ENCODE results near the gene SKOR1.

SKOR1 gene

GRCh38 chr15:67833710-67834511 is 8.6 kb downstream of the SKOR1 start:
- DNase-seq, result no peak

- no peak for DNase-seq
These were observed 9.4 kb downstream of the SKOR1 start for GRCh38 chr15:67834581-67835296.

DNA sequence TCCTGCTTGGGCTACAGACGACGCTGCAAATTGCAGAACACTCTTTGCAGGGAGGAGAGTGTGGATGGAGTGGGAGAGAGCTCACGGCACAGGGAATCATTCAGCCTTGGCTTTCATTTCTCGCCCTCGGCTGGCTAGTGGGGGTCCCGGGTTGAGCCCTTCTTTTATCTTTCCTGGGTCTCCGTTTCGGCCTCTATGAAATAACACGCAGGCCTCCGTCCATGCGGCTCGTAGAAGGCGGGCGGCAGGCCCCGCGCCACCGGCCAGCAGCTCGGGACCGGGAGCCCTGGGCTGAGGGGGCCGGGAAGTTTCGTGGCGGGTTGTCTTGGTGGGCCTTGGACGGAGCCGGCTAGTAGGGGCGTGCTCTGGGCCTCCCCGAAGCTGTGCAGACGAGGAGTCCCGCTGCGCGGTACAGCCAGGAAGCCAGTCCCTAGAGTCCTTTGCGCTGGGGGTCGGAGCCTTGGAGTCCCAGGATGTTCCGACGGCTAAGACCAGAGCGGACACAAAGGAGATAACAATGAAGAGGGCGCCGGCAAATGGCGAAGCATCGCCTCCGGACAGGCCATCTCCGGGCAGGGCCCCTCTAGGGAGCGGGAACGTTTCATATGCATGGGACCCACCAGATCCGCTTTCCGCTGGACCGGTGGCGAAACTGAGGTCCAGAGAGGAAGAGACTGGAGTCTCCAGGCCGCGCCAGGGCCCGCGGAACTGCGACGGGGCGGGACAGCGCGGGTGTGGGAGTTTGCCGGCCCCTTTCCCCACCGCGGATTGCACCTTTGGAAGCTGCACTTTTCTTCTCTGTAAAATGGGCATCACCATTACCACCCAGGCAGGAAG is 10.2 kb downstream of the SKOR1 start:
- no peak for DNase-seq

DNA sequence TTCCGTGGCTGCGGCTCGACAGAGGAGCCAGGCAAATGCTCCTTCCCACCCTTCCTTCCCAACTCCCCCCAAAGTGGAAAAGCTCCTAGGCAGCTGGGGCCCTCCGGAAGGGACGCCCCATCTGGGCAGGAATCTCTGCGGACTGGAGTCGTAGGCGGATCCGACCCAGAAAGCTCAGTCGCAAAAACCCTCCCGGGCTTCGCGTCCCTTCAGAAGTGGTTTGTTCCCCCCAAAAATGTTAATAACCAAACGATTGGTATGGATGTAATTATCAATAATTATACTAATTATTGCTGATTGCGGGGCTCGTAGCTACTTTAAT is 10.8 kb downstream of the SKOR1 start:
- DNase-seq, result no peak

GRCh38 chr15:67836477-67836876 is 11.2 kb downstream of the SKOR1 start:
- DNase-seq, result no peak

DNA sequence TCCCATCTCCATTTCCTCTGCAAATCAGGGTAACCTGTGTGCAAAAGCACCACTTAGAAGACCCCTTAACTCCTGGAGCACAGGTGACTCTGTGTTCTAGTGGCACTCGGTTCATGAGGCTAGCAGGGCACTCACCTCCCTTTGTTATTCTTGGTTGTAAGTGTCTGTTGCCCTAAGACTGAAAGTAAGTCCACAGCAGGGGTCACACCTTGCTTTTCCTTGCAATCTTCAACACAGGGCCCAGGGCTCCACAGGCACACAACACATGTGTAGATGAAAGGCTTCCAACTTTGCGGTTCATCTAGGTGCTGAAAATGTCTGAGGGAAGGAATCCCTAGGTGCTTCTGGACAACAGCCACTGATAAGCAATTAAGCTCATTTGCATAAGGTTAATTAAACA is 11.6 kb downstream of the SKOR1 start:
- DNase-seq, result no peak

DNA sequence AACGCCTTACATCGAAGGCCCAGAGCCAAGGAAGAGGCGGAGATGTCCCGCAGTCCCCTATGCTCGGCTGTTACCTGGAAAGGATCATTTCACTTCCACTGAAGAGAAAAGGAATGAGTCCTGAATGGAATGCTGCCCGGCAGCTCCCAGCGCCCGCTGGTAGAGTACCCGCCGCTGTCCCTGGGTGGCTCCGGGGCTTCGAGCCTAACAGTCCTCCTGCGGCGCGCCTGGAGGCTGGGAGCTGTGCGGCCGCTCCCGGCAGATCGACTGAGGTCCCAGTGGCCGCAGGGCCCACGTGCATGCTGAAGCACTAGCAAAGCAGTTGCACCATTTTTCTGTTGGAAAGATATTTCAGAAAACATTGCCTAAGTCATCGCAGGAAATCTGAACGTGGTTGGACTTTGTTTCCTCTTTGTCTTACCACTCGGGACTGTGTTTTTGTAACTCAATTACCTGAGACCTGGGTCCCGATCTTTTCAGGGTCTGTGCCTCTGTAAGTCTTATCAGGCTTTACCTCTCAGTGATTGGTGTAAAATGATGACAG is 13.6 kb downstream of the SKOR1 start:
- DNase-seq, result no peak

DNA sequence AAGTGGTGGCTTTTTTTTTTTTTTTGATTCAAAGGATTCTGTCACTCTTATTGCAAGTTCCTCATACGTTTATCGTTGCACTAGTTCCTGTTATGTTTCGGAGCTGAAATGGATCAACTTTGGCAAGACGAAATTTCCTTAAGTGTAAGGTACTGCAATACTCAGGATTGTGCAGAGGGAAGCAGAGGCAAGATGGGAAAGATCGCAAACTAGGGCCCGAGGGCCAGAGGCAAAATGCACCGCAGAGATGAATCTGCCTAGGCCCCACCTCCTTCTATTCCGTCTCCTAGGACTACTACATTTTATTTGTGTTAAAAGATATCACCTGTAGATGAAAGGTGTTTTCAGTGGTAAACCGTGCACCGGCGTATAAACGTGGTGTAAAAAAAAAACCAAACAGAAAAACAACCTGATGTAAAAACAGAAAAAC is 14.2 kb downstream of the SKOR1 start:
- DNase-seq, result peak in 1 of 2 experiments; percentile 72

DNA sequence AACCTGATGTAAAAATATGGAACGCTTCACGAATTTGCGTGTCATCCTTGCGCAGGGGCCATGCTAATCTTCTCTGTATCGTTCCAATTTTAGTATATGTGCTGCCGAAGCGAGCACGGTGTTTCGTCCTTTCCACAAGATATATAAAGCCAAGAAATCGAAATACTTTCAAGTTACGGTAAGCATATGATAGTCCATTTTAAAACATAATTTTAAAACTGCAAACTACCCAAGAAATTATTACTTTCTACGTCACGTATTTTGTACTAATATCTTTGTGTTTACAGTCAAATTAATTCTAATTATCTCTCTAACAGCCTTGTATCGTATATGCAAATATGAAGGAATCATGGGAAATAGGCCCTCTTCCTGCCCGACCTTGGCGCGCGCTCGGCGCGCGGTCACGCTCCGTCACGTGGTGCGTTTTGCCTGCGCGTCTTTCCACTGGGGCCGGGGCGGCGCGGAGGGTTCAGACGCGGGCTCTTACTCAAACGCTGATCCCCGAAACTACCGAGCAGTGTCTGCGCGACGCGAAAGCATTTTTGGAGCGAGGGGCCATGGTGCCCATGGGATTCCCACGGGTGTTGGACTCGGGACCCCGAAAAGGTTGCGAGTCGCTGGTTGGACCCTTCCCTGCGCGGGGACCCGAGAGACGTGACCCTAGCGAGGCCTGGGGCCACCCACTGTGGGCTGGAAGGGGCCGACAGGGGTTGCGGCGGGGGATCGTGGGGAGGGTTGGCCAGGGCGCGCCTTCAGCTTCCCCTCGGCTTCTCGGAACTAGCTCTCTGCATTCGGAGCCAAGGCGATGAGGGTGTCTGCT is 14.8 kb downstream of the SKOR1 start, which contains the start of gene RNU6-1:
TSS of gene RNU6-1 (minus strand) at position 117 of the 820 bp plus-strand sequence.
- DNase-seq, result peak; percentile 80 to 81

GRCh38 chr15:67840749-67841512 is 15.6 kb downstream of the SKOR1 start:
- DNase-seq, result no peak

- DNase-seq, result no peak
These were observed 16.1 kb downstream of the SKOR1 start for GRCh38 chr15:67841513-67841762.

DNA sequence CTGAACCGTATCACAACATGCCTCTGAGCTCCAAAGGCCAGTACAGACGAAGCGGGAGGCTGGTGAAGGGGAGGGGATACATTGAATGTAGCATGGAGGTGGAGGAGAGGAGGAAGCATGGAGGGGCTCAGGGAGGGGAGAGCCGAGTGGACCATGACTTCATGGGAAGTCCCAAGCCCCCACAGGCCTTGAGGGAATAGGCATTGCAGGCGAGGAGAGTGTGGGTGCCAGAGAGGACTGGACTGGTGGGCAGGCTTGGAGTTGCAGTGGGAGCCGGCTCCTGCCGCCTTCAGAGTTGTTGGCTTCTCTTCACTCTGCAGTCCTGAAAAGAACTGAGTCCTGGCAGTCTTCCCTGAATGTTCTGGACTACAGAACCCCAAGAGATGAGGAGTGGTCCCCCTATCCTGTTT is 17.8 kb downstream of the SKOR1 start:
- no peak for DNase-seq

DNA sequence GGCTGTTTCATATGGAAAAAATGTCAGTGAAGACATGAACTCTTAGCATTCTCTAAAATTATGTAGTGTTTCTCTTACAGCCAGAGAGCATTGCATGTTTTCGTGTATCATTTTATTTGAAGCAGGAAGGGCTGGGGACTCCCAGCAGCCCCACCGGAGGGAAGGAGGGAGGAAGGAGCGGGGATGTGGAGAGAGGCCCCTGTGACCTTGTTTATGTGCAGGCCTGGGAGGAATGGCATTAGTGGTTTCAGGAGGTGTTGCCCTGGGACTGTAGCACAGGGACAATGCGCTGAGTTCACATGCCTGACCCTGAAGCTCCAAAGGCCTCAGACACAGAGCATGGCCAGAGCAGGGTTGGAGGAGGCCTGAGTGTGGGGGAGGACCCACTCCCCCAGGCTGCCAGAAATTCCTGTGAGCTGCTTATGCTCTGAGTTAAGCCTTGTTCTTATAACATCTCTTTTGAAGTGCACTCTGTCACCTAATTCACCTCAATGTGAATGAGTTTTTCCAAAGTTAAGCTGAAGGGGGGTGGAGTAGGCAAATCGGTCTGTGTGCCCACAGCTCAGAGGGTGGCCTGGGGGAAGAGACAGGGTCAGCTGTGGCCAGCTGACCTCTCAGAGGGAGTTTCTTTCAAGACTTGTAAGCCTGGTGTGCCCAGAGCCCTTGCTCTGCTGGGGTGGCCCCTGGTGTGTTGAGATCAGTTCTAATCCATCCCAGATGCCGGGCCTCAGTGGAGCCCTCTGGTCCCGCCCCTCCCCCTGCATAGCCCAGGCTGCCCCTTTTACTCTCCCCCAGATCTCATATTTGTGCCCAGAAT is 18.5 kb downstream of the SKOR1 start:
- DNase-seq, result no peak

GRCh38 chr15:67845974-67846373 is 20.7 kb downstream of the SKOR1 start:
- DNase-seq, result no peak

DNA sequence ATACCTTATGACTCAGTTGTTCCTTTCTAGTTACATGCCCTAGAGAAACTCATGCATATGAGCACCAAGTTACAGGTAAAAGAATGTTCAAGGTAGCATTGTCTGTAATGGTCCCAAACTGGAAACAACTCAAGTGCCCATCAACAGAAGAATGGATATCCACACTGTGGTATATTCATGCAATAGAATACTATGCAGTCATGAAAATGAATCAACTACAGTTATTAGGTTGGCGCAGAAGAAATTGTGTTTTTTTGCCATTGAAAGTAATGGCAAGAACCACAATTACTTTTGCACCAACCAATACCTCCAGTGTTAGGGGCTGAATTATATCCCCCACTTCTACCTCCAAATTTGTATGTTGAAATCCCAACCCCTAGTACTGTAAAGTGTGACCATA is 24.2 kb downstream of the SKOR1 start:
- no peak for DNase-seq

DNA sequence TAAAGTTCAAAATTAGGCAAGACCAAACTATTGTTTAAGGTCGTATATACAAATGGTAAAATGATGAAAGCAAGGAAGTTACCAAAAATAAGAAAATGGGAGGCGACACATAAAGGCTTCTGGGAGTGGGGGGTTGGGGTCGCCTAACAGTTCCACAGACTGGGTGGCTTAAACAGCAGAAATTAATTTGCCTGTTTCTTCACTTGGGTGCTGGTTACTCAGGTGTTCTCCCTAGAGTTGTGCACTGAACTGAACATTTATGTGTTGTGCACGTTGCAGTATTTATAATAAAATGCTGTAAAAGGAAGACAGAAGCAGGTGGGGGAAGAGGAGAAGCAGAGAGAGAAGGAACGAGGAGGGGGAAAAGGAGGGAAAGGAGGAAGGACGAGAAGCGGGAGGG is 25.0 kb downstream of the SKOR1 start:
- DNase-seq, result no peak

DNA sequence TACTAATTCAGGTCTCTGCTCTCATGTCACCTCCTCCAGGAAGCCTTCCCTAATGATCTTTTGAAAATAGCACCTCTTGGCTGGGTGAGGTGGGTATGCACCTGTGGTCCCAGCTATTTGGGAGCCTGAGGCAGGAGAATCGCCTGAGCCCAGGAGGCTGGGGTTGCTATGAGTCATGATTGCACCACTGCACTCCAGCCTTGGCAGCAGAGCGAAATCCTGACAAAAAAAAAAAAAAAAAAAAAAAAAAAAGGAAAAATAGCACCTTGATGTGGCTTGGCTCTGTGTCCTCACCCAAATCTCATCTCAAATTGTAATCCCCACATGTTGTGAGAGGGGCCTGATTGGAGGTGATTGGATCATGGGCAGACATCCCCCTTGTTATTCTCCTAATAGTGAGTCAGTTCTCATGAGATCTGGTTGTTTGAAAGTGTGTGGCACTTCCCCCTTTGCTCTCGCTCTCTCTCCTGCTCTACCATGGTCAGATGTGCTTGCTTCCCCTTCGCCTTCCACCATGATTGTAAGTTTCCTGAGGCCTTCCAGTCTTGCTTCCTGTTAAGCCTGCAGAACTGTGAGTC is 25.8 kb downstream of the SKOR1 start:
- DNase-seq, result no peak

DNA sequence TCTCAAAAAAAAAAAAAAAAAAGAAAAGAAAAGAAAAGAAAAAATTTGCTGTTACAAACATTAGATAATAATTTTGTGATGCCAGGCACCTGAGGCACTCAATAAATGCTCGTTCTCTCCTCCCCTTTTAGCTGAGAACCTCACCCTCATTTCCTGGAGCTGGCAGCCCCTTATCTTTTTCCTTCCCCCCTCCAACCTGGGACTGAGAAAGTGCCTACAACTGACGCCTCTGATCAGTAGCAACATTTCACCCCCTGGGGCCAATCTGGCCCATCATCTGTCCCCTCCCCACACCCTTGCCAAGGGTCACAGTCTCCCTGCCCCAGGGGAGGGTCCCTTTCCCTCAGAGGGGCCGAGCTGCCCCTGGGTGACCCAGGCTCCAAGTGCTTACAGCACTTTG is 27.1 kb downstream of the SKOR1 start:
- DNase-seq, result no peak

- no peak for DNase-seq
These were observed 28.1 kb downstream of the SKOR1 start for GRCh38 chr15:67853454-67853853.

DNA sequence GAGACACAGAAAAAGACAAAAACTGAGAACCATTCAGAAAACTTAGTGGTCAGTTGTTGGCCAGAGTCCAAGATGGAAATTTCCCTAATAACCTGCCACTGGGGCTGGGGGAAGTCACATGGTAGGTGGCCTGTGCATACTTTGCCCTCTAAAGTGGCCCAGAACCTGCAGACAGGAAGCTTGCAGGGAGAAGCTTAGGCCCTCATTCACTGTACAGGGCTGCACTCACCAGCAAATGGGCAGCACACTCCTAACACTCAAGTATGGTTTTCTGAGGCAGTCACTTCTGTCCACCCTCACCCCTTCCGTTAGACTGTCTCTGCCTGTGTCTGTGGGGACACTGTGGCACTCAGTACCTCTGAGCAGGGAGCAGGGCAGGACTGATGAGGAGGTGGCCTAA is 29.0 kb downstream of the SKOR1 start:
- DNase-seq, result no peak

DNA sequence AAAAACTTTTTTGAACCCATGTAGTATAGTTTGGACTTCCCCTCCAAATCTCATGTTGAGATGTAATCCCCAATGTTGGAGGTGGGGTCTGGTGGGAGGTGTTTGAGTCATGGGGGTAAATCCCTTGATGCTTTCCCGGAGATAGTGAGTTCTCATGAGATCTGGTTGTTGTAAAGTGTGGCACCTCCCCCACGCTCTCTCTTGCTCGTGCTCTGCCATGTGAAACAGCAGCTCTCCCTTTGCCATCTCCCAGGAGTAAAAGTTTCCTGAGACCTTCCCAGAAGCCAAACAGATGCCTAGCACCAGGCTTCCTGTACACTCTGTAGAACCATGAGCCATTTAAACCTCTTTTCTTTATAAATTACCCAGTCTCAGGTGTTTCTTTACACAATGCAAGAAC is 30.5 kb downstream of the SKOR1 start:
- DNase-seq, result no peak

Data from NCI-H187 (cell line).